H9 (cell line): ENCODE results near the gene TMSB10. TPM values are rescaled to one million over a fixed set of nuclear protein-coding genes. Genes with fewer than 3 reads are reported as not detected.

Experiments
- DNase-seq: peaks from one replicate; pipeline ENCODE4 v3.0.0-alpha.2; 2017
- H2AFZ ChIP-seq: one replicate; pipeline ENCODE4 v1.6.1; 2013; ENCODE audit warnings: mild to moderate bottlenecking, low read length, control low read depth, moderate library complexity
- H2AK5ac ChIP-seq: 2 replicates; pipeline ENCODE4 v1.6.1; 2013; ENCODE audit warnings: low read length, control low read depth, mixed read lengths; ENCODE audit not compliant: insufficient read length
- H2BK120ac ChIP-seq: one replicate; pipeline ENCODE4 v1.6.1; 2013; ENCODE audit warnings: low read depth, mild to moderate bottlenecking, low read length, control low read depth, inconsistent platforms; ENCODE audit not compliant: poor library complexity, severe bottlenecking
- H2BK12ac ChIP-seq: 2 replicates; pipeline ENCODE4 v1.6.1; 2013; ENCODE audit warnings: low read length, control low read depth, mixed read lengths, low read depth; ENCODE audit not compliant: insufficient read length
- H2BK15ac ChIP-seq: 2 replicates; pipeline ENCODE4 v1.6.1; 2013; ENCODE audit warnings: low read depth, low read length, control low read depth
- H2BK20ac ChIP-seq: one replicate; pipeline ENCODE4 v1.6.1; 2013; ENCODE audit warnings: low read depth, mild to moderate bottlenecking, low read length, control low read depth, inconsistent platforms; ENCODE audit not compliant: poor library complexity, severe bottlenecking
- H2BK5ac ChIP-seq: 2 replicates; pipeline ENCODE4 v1.6.1; 2013; ENCODE audit warnings: low read length, control low read depth, mixed read lengths; ENCODE audit not compliant: insufficient read length
- H3K14ac ChIP-seq: 2 replicates; pipeline ENCODE4 v1.6.1; 2013; ENCODE audit warnings: low read length, control low read depth; ENCODE audit not compliant: insufficient read depth
- H3K18ac ChIP-seq: 2 replicates; pipeline ENCODE4 v1.6.1; 2013; ENCODE audit warnings: low read depth, mild to moderate bottlenecking, mixed read lengths, low read length, control low read depth; ENCODE audit not compliant: insufficient read length
- H3K23ac ChIP-seq: 2 replicates; pipeline ENCODE4 v1.6.1; 2013; ENCODE audit warnings: low read length, control low read depth, mixed read lengths, low read depth; ENCODE audit not compliant: insufficient read length
- H3K23me2 ChIP-seq: 2 replicates; pipeline ENCODE4 v1.6.1; 2013; ENCODE audit warnings: low read depth, mild to moderate bottlenecking, mixed read lengths, low read length, control low read depth; ENCODE audit not compliant: insufficient read length, poor library complexity, severe bottlenecking
- H3K27ac ChIP-seq: 2 replicates; pipeline ENCODE4 v1.5.1; 2013; ENCODE audit warnings: low read length, control low read depth, mixed read lengths, low read depth; ENCODE audit not compliant: insufficient read length
- H3K27me3 ChIP-seq: 2 replicates; pipeline ENCODE4 v1.6.1; 2013; ENCODE audit warnings: low read length, control low read depth, inconsistent platforms; ENCODE audit not compliant: insufficient read depth
- H3K4ac ChIP-seq: 2 replicates; pipeline ENCODE4 v1.6.1; 2013; ENCODE audit warnings: low read depth, mild to moderate bottlenecking, control low read depth, inconsistent platforms, low read length, moderate library complexity
- H3K4me1 ChIP-seq: 2 replicates; pipeline ENCODE4 v1.6.1; 2013; ENCODE audit warnings: low read length, control low read depth, inconsistent platforms; ENCODE audit not compliant: insufficient read depth
- H3K4me2 ChIP-seq: 2 replicates; pipeline ENCODE4 v1.6.1; 2013; ENCODE audit warnings: low read length, control low read depth, mixed read lengths; ENCODE audit not compliant: insufficient read length, insufficient read depth
- H3K56ac ChIP-seq: 2 replicates; pipeline ENCODE4 v1.6.1; 2013; ENCODE audit warnings: low read depth, mild to moderate bottlenecking, mixed read lengths, low read length, control low read depth; ENCODE audit not compliant: insufficient read length
- H3K79me1 ChIP-seq: 2 replicates; pipeline ENCODE4 v1.6.1; 2013; ENCODE audit warnings: low read depth, mild to moderate bottlenecking, moderate library complexity, low read length, control low read depth, inconsistent platforms; ENCODE audit not compliant: insufficient read depth, poor library complexity, severe bottlenecking
- H3K79me2 ChIP-seq: 2 replicates; pipeline ENCODE4 v1.6.1; 2013; ENCODE audit warnings: low read length, control low read depth, inconsistent platforms; ENCODE audit not compliant: insufficient read depth
- H3K9ac ChIP-seq: 2 replicates; pipeline ENCODE4 v1.6.1; 2013; ENCODE audit warnings: low read length, control low read depth, mixed read lengths; ENCODE audit not compliant: insufficient read length; ENCODE audit errors: extremely low read depth
- H3K9me3 ChIP-seq: one replicate; pipeline ENCODE4 v1.6.1; 2013; ENCODE audit warnings: low read depth, low read length, inconsistent platforms; ENCODE audit not compliant: control insufficient read depth
- H3T11ph ChIP-seq: one replicate; pipeline ENCODE4 v1.6.1; 2013; ENCODE audit warnings: mild to moderate bottlenecking, low read length, control low read depth, inconsistent platforms
- H4K20me1 ChIP-seq: one replicate; pipeline ENCODE4 v1.6.1; 2013; ENCODE audit not compliant: control insufficient read depth, insufficient read length, insufficient read depth
- H4K5ac ChIP-seq: 2 replicates; pipeline ENCODE4 v1.6.1; 2013; ENCODE audit warnings: low read depth, mild to moderate bottlenecking, mixed read lengths, low read length, control low read depth; ENCODE audit not compliant: insufficient read length
- H4K8ac ChIP-seq: replicated peaks from 2 replicates; pipeline ENCODE4 v1.6.1; 2013; ENCODE audit warnings: low read length, control low read depth, mixed read lengths, low read depth; ENCODE audit not compliant: insufficient read length
- H4K91ac ChIP-seq: 2 replicates; pipeline ENCODE4 v1.6.1; 2013; ENCODE audit warnings: low read depth, mild to moderate bottlenecking, moderate library complexity, mixed read lengths, low read length, control low read depth; ENCODE audit not compliant: insufficient read length
- H3K27ac Mint-ChIP-seq, 3 experiments: 2 replicates in 2 of 3; 3 replicates in 1 of 3; pipeline ENCODE4 v1.8.0; 2020 to 2021; ENCODE audit warnings: mixed read lengths in 3 of 3, mild to moderate bottlenecking in 1 of 3, moderate library complexity in 1 of 3
- H3K27me3 Mint-ChIP-seq: 2 replicates; pipeline ENCODE4 v1.8.0; 2021; ENCODE audit warnings: low read depth, mild to moderate bottlenecking, moderate library complexity, mixed read lengths
- H3K36me3 Mint-ChIP-seq, 3 experiments: 2 replicates in 2 of 3; 3 replicates in 1 of 3; pipeline ENCODE4 v1.8.0; 2020 to 2021; ENCODE audit warnings: low read depth in 3 of 3, mixed read lengths in 3 of 3; ENCODE audit not compliant: insufficient read depth in 1 of 3
- H3K4me1 Mint-ChIP-seq, 2 experiments: 2 replicates each; pipeline ENCODE4 v1.8.0; 2020; ENCODE audit warnings: mixed read lengths in 2 of 2
- H3K4me3 Mint-ChIP-seq, 2 experiments: 2 replicates in 1 of 2; 3 replicates in 1 of 2; pipeline ENCODE4 v1.8.0; 2020 to 2021; ENCODE audit warnings: mild to moderate bottlenecking in 2 of 2, mixed read lengths in 2 of 2, moderate library complexity in 1 of 2
- H3K9me3 Mint-ChIP-seq, 2 experiments: 2 replicates in 1 of 2; 3 replicates in 1 of 2; pipeline ENCODE4 v1.8.0; 2020; ENCODE audit warnings: mild to moderate bottlenecking in 2 of 2, mixed read lengths in 2 of 2, moderate library complexity in 1 of 2
- WGBS: extraction: QIAGEN DNeasy Blood & Tissue Kit; methylation state at CpG from one replicate; pipeline ENCODE4 v1.1.7; 2013; ENCODE audit warnings: missing lambda C conversion rate, low lambda C conversion rate, mixed read lengths; ENCODE audit not compliant: insufficient read length; ENCODE audit errors: extremely low coverage; 5-methylcytosine and 5-hydroxymethylcytosine counted together
- total RNA-seq: library from RNA; stranded (reverse); gene quantifications from 2 replicates; pipeline ENCODE4 v1.2.1, GENCODE V29; 2021
- TF ChIP-seq, protein P1 (sequence below): fragments of 200-600 bp; sonication (generic); conservative IDR thresholded peaks from 3 replicates; pipeline ENCODE4 v1.8.0; 2021; ENCODE audit warnings: antibody characterized with exemption, mild to moderate bottlenecking

TMSB10 gene
- total RNA-seq, 1 experiment from 2014 or later: 755 TPM

DNA sequence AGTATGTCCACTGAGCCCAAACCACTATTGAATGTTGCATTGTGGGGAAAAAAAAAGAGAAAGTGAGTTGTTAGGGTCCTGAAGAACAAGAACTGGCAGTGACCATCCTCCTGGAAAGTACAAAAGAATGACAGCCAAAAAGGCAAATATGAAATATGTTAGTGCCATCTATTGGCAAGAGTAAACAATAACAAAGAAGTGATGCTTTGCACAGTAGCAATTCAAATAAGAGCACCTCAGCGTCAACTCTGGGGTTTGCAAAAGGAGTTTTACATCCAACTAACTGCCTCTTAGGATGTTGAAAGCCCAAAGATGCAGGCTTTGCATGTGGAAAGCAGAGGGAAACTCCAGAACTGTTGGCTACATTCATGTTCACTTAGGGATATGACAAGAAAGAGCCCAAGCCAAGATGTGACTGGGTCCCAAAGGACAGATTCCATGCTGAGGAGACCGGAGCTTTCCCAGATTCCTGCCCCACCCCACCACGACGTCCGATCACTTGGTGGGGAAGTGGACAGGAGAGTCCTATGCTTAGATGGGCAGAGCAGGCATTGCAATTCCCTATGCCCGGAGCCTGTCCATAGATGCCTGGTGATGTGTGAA lies 40.2 kb upstream of the TMSB10 start:
- Histone ChIP-seq H3K79me1 (no peaks in the 10 kb centered on the region), H2BK12ac (no peak overlapping the region), H3K27me3 (no peaks in the 10 kb centered on the region), H3K4me2 (no peak overlapping the region), H3K4ac (no peak overlapping the region), H2AFZ (no peak overlapping the region), H4K20me1 (no peaks in the 10 kb centered on the region), H4K5ac (no peak overlapping the region), H3K4me1 (no peaks in the 10 kb centered on the region), H4K8ac (no peak overlapping the region), H3K18ac (no peak overlapping the region), H2AK5ac (no peak overlapping the region), H3K23me2 (no peaks in the 10 kb centered on the region), H3K9me3 (no peaks in the 10 kb centered on the region), H3K23ac (no peak overlapping the region), H2BK15ac (no peak overlapping the region), H3T11ph (no peak overlapping the region), H4K91ac (no peak overlapping the region), H3K79me2 (no peaks in the 10 kb centered on the region), H3K9ac (no peak overlapping the region), H3K14ac (no peak overlapping the region), H3K56ac (no peak overlapping the region), H3K27ac (no peak overlapping the region), H2BK120ac (no peak overlapping the region), H2BK5ac (no peak overlapping the region), H2BK20ac (no peak overlapping the region)
- no peak for DNase-seq
- Mint-ChIP-seq H3K4me3 (no peak overlapping the region), H3K4me1 (peaks cover 15% of the 10 kb centered on the region in 2 experiments), H3K36me3 (no peaks in the 10 kb centered on the region; a peak in 1 of 7 replicates), H3K27ac (no peak overlapping the region), H3K9me3 (peaks cover 0 to 2% of the 10 kb centered on the region in 2 experiments; a peak in 1 of 5 replicates), H3K27me3 (peaks cover 60% of the 10 kb centered on the region)
- TF ChIP-seq, protein P1, sequence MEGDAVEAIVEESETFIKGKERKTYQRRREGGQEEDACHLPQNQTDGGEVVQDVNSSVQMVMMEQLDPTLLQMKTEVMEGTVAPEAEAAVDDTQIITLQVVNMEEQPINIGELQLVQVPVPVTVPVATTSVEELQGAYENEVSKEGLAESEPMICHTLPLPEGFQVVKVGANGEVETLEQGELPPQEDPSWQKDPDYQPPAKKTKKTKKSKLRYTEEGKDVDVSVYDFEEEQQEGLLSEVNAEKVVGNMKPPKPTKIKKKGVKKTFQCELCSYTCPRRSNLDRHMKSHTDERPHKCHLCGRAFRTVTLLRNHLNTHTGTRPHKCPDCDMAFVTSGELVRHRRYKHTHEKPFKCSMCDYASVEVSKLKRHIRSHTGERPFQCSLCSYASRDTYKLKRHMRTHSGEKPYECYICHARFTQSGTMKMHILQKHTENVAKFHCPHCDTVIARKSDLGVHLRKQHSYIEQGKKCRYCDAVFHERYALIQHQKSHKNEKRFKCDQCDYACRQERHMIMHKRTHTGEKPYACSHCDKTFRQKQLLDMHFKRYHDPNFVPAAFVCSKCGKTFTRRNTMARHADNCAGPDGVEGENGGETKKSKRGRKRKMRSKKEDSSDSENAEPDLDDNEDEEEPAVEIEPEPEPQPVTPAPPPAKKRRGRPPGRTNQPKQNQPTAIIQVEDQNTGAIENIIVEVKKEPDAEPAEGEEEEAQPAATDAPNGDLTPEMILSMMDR: no peak; the same call in 2 of the 3 replicates
- no CpG with 5 or more reads among the region's 6 CpGs for WGBS
